G401 (cell line): ENCODE data around the gene EPN3. TPM values are rescaled to one million over a fixed set of nuclear protein-coding genes. Genes with fewer than 3 reads are reported as not detected.

Experiments
- DNase-seq: peaks from one replicate; pipeline ENCODE4 v3.0.0-alpha.2; 2015; ENCODE audit warnings: low spot score
- in situ Hi-C: cut with HindIII; loops from 2 replicates; pipeline ENCODE4 v1.10.0; 2016; ENCODE audit warnings: low sequenced_read_pairs, mixed read lengths
- total RNA-seq: library from RNA; depleted of rRNA; stranded (reverse); fragments of >200 nt; shearing (Covaris generic); gene quantifications from 2 replicates; pipeline ENCODE4 v1.2.3, GENCODE V29; 2014

The EPN3 gene
- total RNA-seq, 1 experiment from 2014 or later = 2.3 TPM

DNA sequence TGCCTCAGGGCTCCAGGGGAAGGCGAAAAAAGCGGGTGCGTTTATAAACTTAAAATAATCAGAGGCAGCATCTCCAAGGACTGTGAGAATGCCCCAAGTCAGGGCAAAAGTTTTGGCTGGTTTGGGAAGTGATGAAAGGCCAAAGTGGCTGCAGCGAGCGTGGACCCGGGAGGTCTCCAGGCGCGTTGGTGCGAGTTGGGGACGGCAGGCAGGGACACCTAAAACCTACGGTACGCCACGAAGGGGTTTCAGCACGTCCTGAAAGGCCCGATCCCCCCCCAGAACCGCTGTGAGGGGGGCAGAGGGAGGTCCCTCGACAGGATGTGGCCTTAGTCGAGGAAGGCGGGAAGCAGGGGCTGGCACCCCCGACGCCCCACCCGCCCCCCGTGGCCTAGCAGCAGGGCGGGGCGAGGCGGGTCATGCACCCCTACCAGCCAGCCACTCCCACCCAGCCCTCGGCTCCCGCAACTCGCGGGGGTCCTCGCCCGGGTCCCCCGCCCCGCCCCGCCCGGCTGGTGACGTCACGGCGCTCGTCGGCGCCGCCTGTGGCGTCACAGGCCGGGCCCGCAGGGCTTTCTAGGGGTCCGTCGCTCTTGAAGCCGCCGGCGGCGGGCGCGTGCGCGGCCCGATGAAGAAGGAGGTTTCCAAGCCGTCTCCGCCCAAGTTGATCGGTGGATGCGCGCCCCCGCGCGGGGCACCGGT, 24.5 kb upstream of the EPN3 start, which contains the start of gene MYCBPAP:
Gene MYCBPAP, plus strand, starts transcription at position 569 of the 702 bp plus-strand sequence. CDS start 236 bp downstream, outside the sequence.
- DNase-seq = peak; percentile 79
- in situ Hi-C loops = no loop called here

- peak; percentile 30 for DNase-seq
- in situ Hi-C loops = no loop called here
These were observed 23.7 kb upstream of the EPN3 start for GRCh38 chr17:50508573-50509460.

DNA sequence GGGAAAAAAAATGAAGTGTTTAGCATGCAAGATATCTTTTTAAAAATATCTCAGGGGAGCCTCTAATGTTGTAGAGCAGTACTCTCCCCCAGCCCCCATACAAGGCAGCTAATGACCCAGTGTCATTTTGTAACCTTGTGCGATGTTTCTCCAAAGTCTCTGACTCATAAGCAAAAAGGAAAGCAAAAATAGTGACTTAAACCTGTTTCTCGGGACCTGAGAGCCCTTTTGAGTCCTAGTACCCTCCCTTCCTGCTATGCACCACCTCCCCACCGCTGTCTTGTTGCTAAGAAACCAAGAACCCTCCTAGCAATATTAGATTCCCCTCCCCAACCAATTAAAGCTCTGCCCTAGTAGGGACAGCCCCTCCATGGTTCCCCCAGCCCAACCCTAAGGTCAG, 21.5 kb upstream of the EPN3 start:
- no peak for DNase-seq
- in situ Hi-C loops = no loop called here

DNA sequence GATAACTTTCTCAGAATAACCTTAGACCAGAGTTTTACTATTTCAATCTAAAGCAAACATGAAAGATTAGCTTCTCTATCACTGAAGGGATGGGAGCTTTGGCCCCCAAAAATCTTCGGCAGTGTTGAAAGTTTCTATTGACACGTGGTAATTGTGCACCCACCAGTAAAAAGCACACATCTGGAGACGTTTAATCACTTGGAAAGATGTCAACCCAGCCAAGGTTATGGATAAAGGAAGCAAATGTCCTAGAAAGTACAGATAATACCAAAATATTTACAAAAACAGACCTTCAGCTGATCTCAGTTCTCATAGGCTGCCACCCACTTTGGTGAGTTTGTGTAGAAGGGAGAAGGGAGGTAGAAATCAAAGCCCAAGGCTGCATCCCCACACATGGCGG, 19.0 kb upstream of the EPN3 start:
- no peak for DNase-seq
- in situ Hi-C loops = no loop called here

- in situ Hi-C loops = no loop called here
- no peak for DNase-seq
These were observed 18.1 kb upstream of the EPN3 start for GRCh38 chr17:50514388-50514787.

- in situ Hi-C loops = no loop called here
- peak; percentile 22 for DNase-seq
These were observed 17.4 kb upstream of the EPN3 start for GRCh38 chr17:50514936-50515702.

DNA sequence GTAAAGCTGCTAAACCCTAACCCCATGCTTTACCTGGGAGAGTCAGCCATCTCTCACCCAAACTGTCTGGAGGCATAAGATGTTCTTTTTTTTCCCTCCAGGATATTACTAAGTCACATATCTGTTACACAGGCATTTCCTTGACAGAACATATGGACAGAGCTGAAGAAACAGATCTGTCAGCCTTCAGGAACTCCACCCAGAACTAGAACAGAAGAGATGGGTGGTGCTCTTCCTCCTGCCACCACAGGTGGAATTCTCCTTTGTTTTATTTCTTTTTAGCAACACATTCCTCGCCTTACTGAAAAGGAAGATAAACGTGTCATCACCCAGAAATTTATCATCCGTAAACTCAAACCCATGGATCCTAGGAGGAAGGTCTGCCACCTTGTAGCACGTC, 15.5 kb upstream of the EPN3 start:
- in situ Hi-C loops = no loop called here
- no peak for DNase-seq

DNA sequence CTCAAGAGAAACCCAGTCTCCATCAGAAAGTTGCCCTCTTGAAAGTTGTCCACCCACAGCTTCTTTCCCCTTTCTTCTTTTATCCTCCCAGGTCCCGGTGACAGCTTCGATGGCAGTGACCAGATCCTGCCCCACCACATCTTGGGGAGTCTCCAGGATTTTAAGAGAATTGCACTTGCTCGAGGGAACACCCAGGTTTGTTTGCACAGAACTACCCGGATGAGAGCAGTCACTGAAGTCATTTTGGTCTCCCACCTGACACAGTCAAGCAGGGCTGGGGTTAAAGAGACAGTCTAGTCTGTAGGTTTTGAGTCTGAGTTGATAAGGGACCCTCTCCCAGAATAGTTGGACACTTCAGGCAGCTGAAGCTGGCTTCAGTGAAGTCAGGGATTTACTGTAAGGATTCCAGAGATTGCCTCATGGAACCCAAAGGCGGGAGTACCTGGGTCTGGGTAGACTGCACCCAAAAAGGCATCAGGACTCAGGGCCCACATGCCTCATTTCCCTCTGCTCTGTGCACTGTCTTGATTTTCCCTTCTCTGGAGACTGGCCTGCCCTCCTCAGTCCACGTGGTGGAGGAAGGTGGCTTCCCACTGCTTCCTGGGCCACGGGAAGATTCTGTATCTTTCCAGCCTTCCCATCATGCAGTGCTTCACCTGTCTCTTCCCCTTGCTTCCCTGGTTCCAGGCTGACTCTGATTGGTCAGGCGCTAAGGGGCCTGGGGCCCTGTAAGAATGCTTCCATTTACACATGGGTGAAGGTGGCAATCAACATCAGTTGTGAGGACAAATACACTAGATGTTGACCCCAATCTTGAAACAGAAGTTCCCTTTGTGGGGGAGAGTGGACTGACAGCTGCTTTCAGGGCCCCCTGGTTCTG, 14.8 kb upstream of the EPN3 start:
- DNase-seq = peak; percentile 70
- in situ Hi-C loops = no loop called here

DNA sequence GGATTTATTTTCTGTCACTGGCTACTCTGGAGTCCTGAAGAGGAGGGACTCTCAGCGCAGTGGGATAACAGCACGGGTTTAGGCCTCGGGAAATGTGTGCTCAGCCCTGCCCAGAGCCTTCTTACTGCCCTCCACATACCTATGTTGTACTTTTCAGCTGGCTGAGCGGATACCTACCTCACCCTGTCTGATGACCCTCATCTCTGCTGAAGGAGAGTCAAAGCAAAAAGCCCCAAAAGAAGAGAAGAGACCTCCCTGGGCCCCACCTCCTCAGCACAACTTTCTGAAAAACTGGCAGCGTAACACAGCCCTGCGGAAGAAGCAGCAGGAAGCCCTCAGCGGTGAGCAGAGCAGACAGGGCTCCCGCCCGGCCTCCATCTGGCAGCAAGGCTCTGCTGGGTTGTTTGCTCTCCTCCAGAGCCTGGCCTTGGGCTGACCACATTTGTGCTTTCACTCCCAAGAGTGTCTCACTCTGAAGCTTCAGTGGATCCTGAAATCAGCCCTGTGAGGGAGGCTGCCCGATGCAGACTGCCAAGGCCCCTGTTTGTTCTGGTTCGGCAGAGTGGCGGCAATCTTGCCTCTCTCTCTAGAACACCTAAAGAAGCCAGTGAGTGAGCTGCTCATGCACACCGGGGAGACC, 14.0 kb upstream of the EPN3 start:
- in situ Hi-C loops = no loop called here
- peak; percentile 86 for DNase-seq

- DNase-seq = no peak
- in situ Hi-C loops = no loop called here
These were observed 13.2 kb upstream of the EPN3 start for GRCh38 chr17:50519141-50519834.

- in situ Hi-C loops = no loop called here
- DNase-seq = no peak
These were observed 12.1 kb upstream of the EPN3 start for GRCh38 chr17:50520483-50520882.

- in situ Hi-C loops = no loop called here
- DNase-seq = no peak
These were observed 11.0 kb upstream of the EPN3 start for GRCh38 chr17:50521514-50521913.

- in situ Hi-C loops = no loop called here
- DNase-seq = no peak
These were observed 9.8 kb upstream of the EPN3 start for GRCh38 chr17:50522766-50523165.

DNA sequence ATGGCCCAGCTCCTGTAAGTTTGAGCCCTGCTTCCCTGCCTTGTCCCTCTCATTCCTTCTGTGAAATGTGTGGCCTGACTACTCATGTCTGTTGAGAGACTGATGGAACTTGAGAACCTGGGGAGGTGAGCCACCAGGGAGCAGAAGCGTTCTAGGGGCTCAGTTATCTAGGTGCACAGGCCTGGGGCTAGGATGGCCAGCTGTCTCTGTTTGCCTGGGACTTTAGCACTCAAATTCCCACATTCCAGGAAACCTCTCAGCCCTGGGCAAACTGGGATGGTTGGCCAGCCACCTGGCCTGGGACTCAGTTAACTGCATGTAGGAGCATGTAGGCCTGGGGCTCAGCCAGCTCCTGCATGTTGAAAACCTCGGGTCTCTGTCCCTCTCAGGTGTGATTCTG, 9.3 kb upstream of the EPN3 start:
- in situ Hi-C loops = no loop called here
- no peak for DNase-seq

- no peak for DNase-seq
- in situ Hi-C loops = no loop called here
These were observed 7.7 kb upstream of the EPN3 start for GRCh38 chr17:50524838-50525237.

DNA sequence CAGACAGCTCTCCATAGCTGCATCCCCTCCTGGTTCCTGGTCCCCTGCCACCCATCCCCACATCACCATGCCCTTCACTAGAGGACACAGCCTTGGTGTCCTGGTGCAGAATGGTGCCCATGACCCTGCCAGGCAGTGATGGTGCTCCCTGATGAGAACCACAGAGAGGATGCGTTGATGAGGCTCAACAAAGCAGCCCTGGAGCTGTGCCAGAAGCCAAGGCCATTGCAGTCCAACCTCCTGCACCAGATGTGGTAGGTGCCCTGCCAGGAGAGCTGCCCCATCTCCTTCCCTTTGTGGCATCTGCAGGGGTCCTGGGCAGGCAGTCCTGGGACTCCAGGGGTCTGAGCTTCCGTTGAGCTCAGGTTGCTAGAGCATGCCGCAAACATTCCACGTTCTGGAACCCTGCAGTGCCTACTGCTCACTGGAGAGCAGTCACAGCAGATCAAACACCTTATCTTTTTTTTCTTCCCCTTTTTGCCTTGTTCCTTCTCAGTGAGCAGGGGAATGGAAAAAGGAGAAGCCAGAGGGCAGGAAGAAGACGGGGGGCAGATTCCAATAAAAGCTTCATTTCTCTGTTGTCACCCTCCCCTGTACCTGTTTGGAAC, 5.3 kb upstream of the EPN3 start:
- no peak for DNase-seq
- in situ Hi-C loops = no loop called here

GRCh38 chr17:50527949-50528474, 4.5 kb upstream of the EPN3 start:
- no peak for DNase-seq
- in situ Hi-C loops = no loop called here
